Neural progenitor cell (in vitro differentiated cells): ENCODE results near the gene YTHDF1. TPM values are rescaled to one million over a fixed set of nuclear protein-coding genes. Genes with fewer than 3 reads are reported as not detected.
"Not testable (repeated sequence)": the region's sequence is repeated elsewhere in the genome, so short reads cannot be mapped to it uniquely, and the experiment has no call there.

Experiments used
- DNase-seq: peaks from one replicate; pipeline ENCODE4 v3.0.0-alpha.2; 2016; ENCODE audit warnings: low spot score
- H2AFZ ChIP-seq: fragments of 200-600 bp; sonication (generic); replicated peaks from 2 replicates; pipeline ENCODE4 v1.6.1; 2016; ENCODE audit warnings: antibody characterized with exemption
- H3F3A ChIP-seq: fragments of 200-600 bp; sonication (generic); 2 replicates; pipeline ENCODE4 v1.6.1; 2016; ENCODE audit warnings: antibody characterized with exemption, low read depth
- H3K27ac ChIP-seq: fragments of 200-600 bp; sonication (generic); 2 replicates; pipeline ENCODE4 v1.5.1; 2016; ENCODE audit warnings: mild to moderate bottlenecking
- H3K27me3 ChIP-seq: fragments of 200-600 bp; sonication (generic); 2 replicates; pipeline ENCODE4 v1.6.1; 2016; ENCODE audit warnings: mild to moderate bottlenecking, moderate library complexity
- H3K36me3 ChIP-seq: fragments of 200-600 bp; sonication (generic); 2 replicates; pipeline ENCODE4 v1.5.1; 2016
- H3K4me1 ChIP-seq: fragments of 200-600 bp; sonication (generic); 2 replicates; pipeline ENCODE4 v1.6.1; 2016; ENCODE audit warnings: mixed run types
- H3K4me2 ChIP-seq: fragments of 200-600 bp; sonication (generic); 2 replicates; pipeline ENCODE4 v1.6.1; 2016
- H3K4me3 ChIP-seq: fragments of 200-600 bp; sonication (generic); 2 replicates; pipeline ENCODE4 v1.5.1; 2016
- H3K79me2 ChIP-seq: fragments of 200-600 bp; sonication (generic); 2 replicates; pipeline ENCODE4 v1.6.1; 2016; ENCODE audit warnings: low read depth
- H3K9ac ChIP-seq: fragments of 200-600 bp; sonication (generic); 2 replicates; pipeline ENCODE4 v1.6.1; 2016
- H3K9me3 ChIP-seq: fragments of 200-600 bp; sonication (generic); 2 replicates; pipeline ENCODE4 v1.5.1; 2016; ENCODE audit warnings: low read depth
- H4K20me1 ChIP-seq: fragments of 200-600 bp; sonication (generic); 2 replicates; pipeline ENCODE4 v1.6.1; 2016; ENCODE audit warnings: low read depth
- H3K27ac Mint-ChIP-seq: 3 replicates; pipeline ENCODE4 v1.8.0; 2021; ENCODE audit warnings: mixed read lengths
- H3K27me3 Mint-ChIP-seq: 2 replicates; pipeline ENCODE4 v1.8.0; 2022; ENCODE audit warnings: low read depth, mild to moderate bottlenecking, inconsistent platforms, moderate library complexity, mixed read lengths; ENCODE audit not compliant: insufficient read depth
- H3K36me3 Mint-ChIP-seq: 3 replicates; pipeline ENCODE4 v1.8.0; 2021; ENCODE audit warnings: mixed read lengths
- H3K4me1 Mint-ChIP-seq: 3 replicates; pipeline ENCODE4 v1.8.0; 2021; ENCODE audit warnings: mixed read lengths
- H3K4me3 Mint-ChIP-seq: 3 replicates; pipeline ENCODE4 v1.8.0; 2021; ENCODE audit warnings: mild to moderate bottlenecking, moderate library complexity, mixed read lengths
- H3K9me3 Mint-ChIP-seq: 3 replicates; pipeline ENCODE4 v1.8.0; 2020; ENCODE audit warnings: mixed read lengths
- CTCF ChIP-seq: fragments of 200-600 bp; sonication (generic); IDR thresholded peaks from 2 replicates; pipeline ENCODE4 v1.5.1; 2017; ENCODE audit warnings: antibody characterized with exemption, mild to moderate bottlenecking
- EZH2 ChIP-seq: fragments of 200-600 bp; sonication (generic); IDR thresholded peaks from 2 replicates; pipeline ENCODE4 v1.6.1; 2017; ENCODE audit warnings: antibody characterized with exemption, mild to moderate bottlenecking, moderate library complexity
- EZH2phosphoT487 ChIP-seq: fragments of 200-600 bp; sonication (generic); IDR thresholded peaks from 2 replicates; pipeline ENCODE4 v1.6.1; 2017; ENCODE audit warnings: antibody characterized with exemption
- total RNA-seq: library from RNA; depleted of rRNA; stranded (reverse); fragments of >200 nt; gene quantifications from 2 replicates; pipeline ENCODE4 v1.2.3, GENCODE V29; 2015; ENCODE audit warnings: low replicate concordance

YTHDF1 gene
- total RNA-seq, 1 donor from 2014 or later: 28.1 TPM

DNA sequence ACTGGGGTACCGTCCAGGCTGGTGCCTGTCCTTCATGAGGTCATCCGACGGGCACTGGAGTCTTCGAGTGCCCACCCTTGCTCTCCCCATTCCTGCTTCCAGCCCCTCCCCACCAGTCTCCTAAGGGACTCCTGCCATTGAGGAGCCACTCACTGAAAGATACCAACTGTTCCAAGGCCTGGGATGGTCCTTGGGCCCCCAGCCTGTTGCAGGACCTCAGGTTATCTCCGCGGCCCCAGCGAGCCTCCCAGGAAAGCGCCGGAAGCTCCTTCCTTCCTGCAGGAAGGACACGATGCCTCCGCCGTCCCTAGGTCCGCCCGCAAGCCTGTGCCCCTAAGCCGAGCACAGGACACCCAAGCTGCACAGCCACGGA is 37.1 kb upstream of the YTHDF1 start:
- H3K27ac ChIP-seq: no peak overlapping the region

DNA sequence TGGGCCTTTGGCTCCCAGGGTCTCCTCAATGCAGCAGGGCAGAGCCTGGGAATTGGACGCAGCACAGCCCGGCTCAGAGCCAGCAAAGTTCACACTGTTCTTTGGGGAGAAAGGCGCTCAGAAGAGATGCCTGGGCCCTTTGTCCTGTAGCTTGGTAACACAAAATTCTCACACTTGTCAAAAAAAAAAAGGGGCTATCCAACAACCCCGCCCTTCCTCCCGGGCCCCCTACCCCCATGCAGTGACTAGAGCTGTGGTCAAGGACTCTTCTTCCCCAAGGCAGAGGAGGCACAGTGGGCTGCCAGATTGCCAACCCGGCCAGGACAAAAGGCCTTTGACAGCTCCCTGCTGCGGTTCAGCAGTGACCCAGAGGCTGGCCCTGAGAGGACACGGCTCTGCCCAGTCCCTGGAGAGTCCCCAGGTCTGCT is 36.4 kb upstream of the YTHDF1 start:
- Mint-ChIP-seq H3K27ac (no peak overlapping the region), H3K4me1 (peaks cover 53% of the 10 kb centered on the region), H3K9me3 (peaks cover 4% of the 10 kb centered on the region), H3K4me3 (peak overlapping the region; percentile 84), H3K36me3 (peaks cover 8% of the 10 kb centered on the region), H3K27me3 (peaks cover 16% of the 10 kb centered on the region)
- H4K20me1 ChIP-seq: peaks cover 15% of the 10 kb centered on the region
- no peaks in the 10 kb centered on the region for H3K79me2 ChIP-seq
- peak overlapping the region; percentile 91 for H3K4me2 ChIP-seq
- H3K4me1 ChIP-seq: peaks cover 33% of the 10 kb centered on the region
- H3K9ac ChIP-seq: no peak overlapping the region
- H3F3A ChIP-seq: peaks cover 43% of the 10 kb centered on the region
- H3K27me3 ChIP-seq: peaks cover 26% of the 10 kb centered on the region
- H3K27ac ChIP-seq: no peak overlapping the region
- H2AFZ ChIP-seq: no peak overlapping the region
- H3K4me3 ChIP-seq: no peak overlapping the region
- no peaks in the 10 kb centered on the region for H3K36me3 ChIP-seq
- TF ChIP-seq EZH2phosphoT487 (no peak), CTCF (no peak)
- DNase-seq: no peak
- no peaks in the 10 kb centered on the region for H3K9me3 ChIP-seq

More for the DNA sequence above, 37.1 kb upstream of the YTHDF1 start:
- Mint-ChIP-seq H3K36me3 (peaks cover 8% of the 10 kb centered on the region), H3K27ac (peak overlapping the region; percentile 96), H3K4me3 (peak overlapping the region; percentile 84), H3K27me3 (peaks cover 16% of the 10 kb centered on the region), H3K9me3 (peaks cover 4% of the 10 kb centered on the region), H3K4me1 (peaks cover 54% of the 10 kb centered on the region)
- Histone ChIP-seq H3F3A (peaks cover 43% of the 10 kb centered on the region), H4K20me1 (peaks cover 15% of the 10 kb centered on the region), H3K4me3 (peak overlapping the region; percentile 76), H2AFZ (peak overlapping the region; percentile 69), H3K79me2 (no peaks in the 10 kb centered on the region), H3K36me3 (no peaks in the 10 kb centered on the region), H3K4me2 (peak overlapping the region; percentile 91), H3K4me1 (peaks cover 32% of the 10 kb centered on the region), H3K27me3 (peaks cover 26% of the 10 kb centered on the region), H3K9me3 (no peaks in the 10 kb centered on the region), H3K9ac (no peak overlapping the region)
- no peak for TF ChIP-seq EZH2phosphoT487
- no peak for TF ChIP-seq CTCF
- TF ChIP-seq EZH2: no peak
- DNase-seq: no peak

GRCh38 chr20:63251350-63251749 is 35.4 kb upstream of the YTHDF1 start:
- H3K27me3 Mint-ChIP-seq: peaks cover 13% of the 10 kb centered on the region
- peaks cover 33% of the 10 kb centered on the region for H3K4me1 ChIP-seq
- H3K36me3 ChIP-seq, H3K9me3 ChIP-seq, H3K79me2 ChIP-seq, H3K4me2 ChIP-seq, H3K9me3 Mint-ChIP-seq, H2AFZ ChIP-seq, DNase-seq, H3K36me3 Mint-ChIP-seq, H3K4me3 ChIP-seq, H3K27ac ChIP-seq, H3K9ac ChIP-seq: not testable (repeated sequence)
- peaks cover 15% of the 10 kb centered on the region for H4K20me1 ChIP-seq
- H3K27ac Mint-ChIP-seq: peak overlapping the region; percentile 73
- peaks cover 43% of the 10 kb centered on the region for H3F3A ChIP-seq
- H3K27me3 ChIP-seq: peaks cover 26% of the 10 kb centered on the region
- peaks cover 52% of the 10 kb centered on the region for H3K4me1 Mint-ChIP-seq
- peak; percentile 39 for TF ChIP-seq CTCF
- H3K4me3 Mint-ChIP-seq: peak overlapping the region; percentile 61

GRCh38 chr20:63249891-63250290 is 34.0 kb upstream of the YTHDF1 start:
- H3K79me2 ChIP-seq: no peaks in the 10 kb centered on the region
- H3K4me1 ChIP-seq: peaks cover 26% of the 10 kb centered on the region
- no peaks in the 10 kb centered on the region for H3K9me3 ChIP-seq
- Mint-ChIP-seq H3K27ac (no peak overlapping the region), H3K36me3 (peaks cover 4% of the 10 kb centered on the region), H3K9me3 (peaks cover 4% of the 10 kb centered on the region), H3K27me3 (peaks cover 13% of the 10 kb centered on the region), H3K4me1 (peaks cover 45% of the 10 kb centered on the region), H3K4me3 (peak overlapping the region; percentile 12)
- H3F3A ChIP-seq: peaks cover 32% of the 10 kb centered on the region
- no peak overlapping the region for H3K4me3 ChIP-seq
- no peak overlapping the region for H2AFZ ChIP-seq
- H3K27ac ChIP-seq: no peak overlapping the region
- peaks cover 15% of the 10 kb centered on the region for H4K20me1 ChIP-seq
- TF ChIP-seq EZH2: no peak
- TF ChIP-seq CTCF: no peak
- no peak for TF ChIP-seq EZH2phosphoT487
- no peak overlapping the region for H3K9ac ChIP-seq
- no peak overlapping the region for H3K4me2 ChIP-seq
- H3K27me3 ChIP-seq: peaks cover 21% of the 10 kb centered on the region
- H3K36me3 ChIP-seq: no peaks in the 10 kb centered on the region
- DNase-seq: no peak
